ENCODE measurements around the gene PTPRC. TPM values are rescaled to one million over a fixed set of nuclear protein-coding genes. Genes with fewer than 3 reads are reported as not detected.

The PTPRC gene
- polyA plus RNA-seq, 4 donors: 1.6 to 17.4 (median 5.3) TPM

DNA sequence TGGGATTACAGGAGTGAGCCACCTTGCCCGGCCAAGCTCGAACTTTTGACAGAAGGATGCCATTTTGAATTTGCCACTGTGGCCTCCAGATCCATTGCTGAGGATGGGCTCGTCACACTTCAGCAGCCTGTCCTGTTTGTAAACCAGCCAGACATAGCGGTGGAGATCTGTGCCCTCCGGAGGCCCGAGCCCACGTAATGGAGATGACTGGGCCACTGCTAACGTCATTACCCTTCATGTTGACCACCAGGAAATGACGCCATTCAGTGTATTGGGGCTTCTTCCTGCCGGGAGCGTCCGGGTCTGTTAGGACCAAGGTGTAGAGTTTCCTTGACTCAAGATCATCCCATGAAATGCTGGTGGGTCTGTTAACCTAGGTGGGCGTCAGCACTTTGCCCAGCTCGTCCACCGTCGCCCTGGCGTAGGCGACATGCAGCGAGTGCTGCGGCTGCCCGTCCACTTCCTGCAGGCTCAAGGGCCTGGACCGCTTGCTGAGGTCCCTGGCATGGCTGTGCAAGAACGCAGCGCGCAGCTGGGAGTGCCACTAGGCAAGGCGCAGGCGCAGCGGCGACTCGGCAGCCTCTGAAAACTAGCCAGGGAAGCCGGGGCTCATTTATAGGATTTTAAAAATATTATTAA is 40.8 kb downstream of the PTPRC start:
- no peaks in the 10 kb centered on the region for H3K27me3 ChIP-seq (ENCODE audit: control insufficient read depth in 3 of 3, insufficient read depth in 3 of 3, low read length in 3 of 3)
- H3K36me3 ChIP-seq (ENCODE audit: control insufficient read depth in 3 of 3, insufficient read depth in 2 of 3, low read depth in 1 of 3, low read length in 3 of 3): no peaks in the 10 kb centered on the region
- H3K4me3 ChIP-seq (ENCODE audit: low read depth in 1 of 3, low read length in 3 of 3): peak overlapping the region in 1 of 3 donors; percentile 29
- H3K9me3 ChIP-seq (ENCODE audit: control insufficient read depth in 2 of 2, insufficient read depth in 1 of 2, low read depth in 1 of 2, low read length in 1 of 2): no peaks in the 10 kb centered on the region
- no peaks in the 10 kb centered on the region for H3K4me1 ChIP-seq (ENCODE audit: control insufficient read depth in 3 of 3, insufficient read depth in 2 of 3, low read depth in 1 of 3, low read length in 2 of 3)
- 79 to 87% (median 86%) methylated on average over 31 of the region's 31 CpGs for WGBS, 3 donors
- peak overlapping the region in 2 of 3 donors; percentile 69 for H3K27ac ChIP-seq (ENCODE audit: low read depth in 1 of 3, low read length in 2 of 3)
- DNase-seq (peak in 1 of 2 donors; percentile 35), FAIRE-seq (no peak)

DNA sequence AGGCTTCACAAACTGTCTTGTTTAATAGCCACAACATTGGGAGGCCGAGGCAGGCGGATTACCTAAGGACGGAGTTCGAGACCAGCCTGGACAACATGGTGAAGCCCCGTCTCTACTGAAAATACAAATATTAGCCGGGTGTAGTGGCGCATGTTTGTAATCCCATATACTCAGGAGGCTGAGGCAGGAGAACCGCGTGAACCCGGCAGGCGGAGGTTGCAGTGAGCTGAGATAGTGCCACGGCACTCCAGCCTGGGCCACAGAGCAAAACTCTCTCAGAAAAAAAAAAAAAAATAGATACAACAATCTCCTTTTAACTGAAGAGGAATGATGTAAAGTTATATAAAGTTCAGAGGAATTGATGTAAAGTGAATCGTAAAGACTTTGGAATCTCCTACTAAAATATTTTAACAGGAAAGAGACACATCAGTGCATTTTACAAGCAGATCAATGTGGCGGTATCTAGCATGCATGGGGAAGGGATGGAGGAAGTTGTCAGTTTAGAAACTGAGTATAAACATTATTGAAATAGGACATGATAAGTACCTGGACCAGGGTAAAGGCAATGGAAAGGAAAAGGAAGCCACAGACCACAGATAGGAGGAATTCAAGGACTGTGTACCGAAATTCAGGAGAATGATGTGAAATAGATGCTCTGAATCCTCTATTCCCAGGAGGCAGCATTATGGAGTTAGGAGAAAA is 41.5 kb downstream of the PTPRC start:
- WGBS, 3 donors: 71 to 89% (median 85%) methylated on average over 15 of the region's 15 CpGs
- Histone ChIP-seq H3K36me3 (ENCODE audit: control insufficient read depth in 3 of 3, insufficient read depth in 2 of 3, low read depth in 1 of 3, low read length in 3 of 3) (no peaks in the 10 kb centered on the region), H3K4me1 (ENCODE audit: control insufficient read depth in 3 of 3, insufficient read depth in 2 of 3, low read depth in 1 of 3, low read length in 2 of 3) (no peaks in the 10 kb centered on the region), H3K9me3 (ENCODE audit: control insufficient read depth in 2 of 2, insufficient read depth in 1 of 2, low read depth in 1 of 2, low read length in 1 of 2) (no peaks in the 10 kb centered on the region), H3K27me3 (ENCODE audit: control insufficient read depth in 3 of 3, insufficient read depth in 3 of 3, low read length in 3 of 3) (no peaks in the 10 kb centered on the region), H3K4me3 (ENCODE audit: low read depth in 1 of 3, low read length in 3 of 3) (peak overlapping the region in 1 of 3 donors; percentile 29), H3K27ac (ENCODE audit: low read depth in 1 of 3, low read length in 2 of 3) (peak overlapping the region in 2 of 3 donors; percentile 69 to 85)
- DNase-seq (no peak), FAIRE-seq (no peak)

DNA sequence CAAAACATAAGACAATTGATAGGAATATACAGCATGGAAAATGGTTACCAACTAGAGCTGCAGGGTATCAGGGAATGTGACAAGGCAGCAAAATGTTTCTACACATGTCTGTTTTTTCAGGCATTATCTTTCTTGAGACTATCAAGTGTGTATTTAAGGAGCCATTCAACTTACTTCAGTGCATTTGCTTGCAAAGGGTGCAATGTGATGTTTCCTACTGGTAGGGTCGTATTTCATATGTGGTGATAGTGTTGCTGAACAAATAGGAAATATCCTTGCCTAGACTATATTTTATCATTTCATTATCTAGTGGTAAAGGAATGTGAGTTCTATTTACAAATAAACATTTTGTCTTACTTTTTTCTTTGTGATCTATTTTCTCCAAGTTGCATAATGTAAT is 42.4 kb downstream of the PTPRC start:
- FAIRE-seq (no peak), DNase-seq (no peak)
- WGBS, 3 donors: 16 to 23% (median 18%) methylated on average over 1 of the region's 1 CpG
- Histone ChIP-seq H3K36me3 (ENCODE audit: control insufficient read depth in 3 of 3, insufficient read depth in 2 of 3, low read depth in 1 of 3, low read length in 3 of 3) (no peaks in the 10 kb centered on the region), H3K27ac (ENCODE audit: low read depth in 1 of 3, low read length in 2 of 3) (peak overlapping the region in 1 of 3 donors; percentile 72), H3K9me3 (ENCODE audit: control insufficient read depth in 2 of 2, insufficient read depth in 1 of 2, low read depth in 1 of 2, low read length in 1 of 2) (no peaks in the 10 kb centered on the region), H3K4me1 (ENCODE audit: control insufficient read depth in 3 of 3, insufficient read depth in 2 of 3, low read depth in 1 of 3, low read length in 2 of 3) (no peaks in the 10 kb centered on the region), H3K27me3 (ENCODE audit: control insufficient read depth in 3 of 3, insufficient read depth in 3 of 3, low read length in 3 of 3) (no peaks in the 10 kb centered on the region), H3K4me3 (ENCODE audit: low read depth in 1 of 3, low read length in 3 of 3) (no peak overlapping the region)

DNA sequence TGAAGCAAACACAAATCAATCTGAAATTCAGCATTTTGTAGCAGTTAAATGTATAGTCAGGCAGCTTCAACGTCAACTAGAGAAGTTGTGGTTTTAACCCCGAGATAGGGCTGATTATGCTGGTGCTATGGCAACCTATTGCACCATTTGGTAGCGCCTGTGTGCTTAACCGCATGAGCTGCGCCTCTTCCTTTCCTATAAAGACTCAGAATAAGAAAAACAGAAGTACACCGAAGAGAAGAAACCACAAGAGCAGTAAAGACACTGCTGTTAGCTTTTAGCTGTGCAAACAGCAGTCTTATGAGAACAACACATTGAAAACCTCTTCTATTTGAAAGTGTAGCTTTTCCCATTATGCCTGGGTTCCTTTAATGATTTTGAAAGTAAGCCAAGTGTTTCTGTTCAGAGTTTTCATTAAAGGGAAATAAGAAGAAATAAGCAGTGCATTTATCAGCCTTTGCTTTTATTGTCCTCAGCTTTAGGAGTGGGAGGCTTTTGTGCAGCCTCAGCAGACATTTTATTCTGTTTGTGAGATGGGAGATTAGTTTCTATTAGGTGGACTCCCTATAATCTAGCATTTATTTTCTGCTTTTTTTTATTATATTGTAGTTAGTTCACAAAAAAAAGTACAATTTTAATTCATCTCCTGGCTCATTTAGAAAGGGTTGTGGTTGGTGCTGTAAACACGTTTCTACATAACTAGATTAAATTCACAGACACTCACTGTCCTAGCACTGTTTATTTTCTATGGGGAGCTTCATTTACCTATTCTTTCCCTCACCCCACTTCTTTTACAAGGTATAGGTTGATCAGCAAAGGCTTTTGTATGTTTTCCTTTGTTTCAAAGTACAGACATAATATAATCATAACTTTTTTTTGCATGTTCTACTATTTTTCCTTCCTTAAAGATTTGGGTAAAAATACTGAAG is 43.3 kb downstream of the PTPRC start:
- H3K9me3 ChIP-seq (ENCODE audit: control insufficient read depth in 2 of 2, insufficient read depth in 1 of 2, low read depth in 1 of 2, low read length in 1 of 2): no peaks in the 10 kb centered on the region
- no peak overlapping the region for H3K4me3 ChIP-seq (ENCODE audit: low read depth in 1 of 3, low read length in 3 of 3)
- FAIRE-seq: no peak
- H3K27me3 ChIP-seq (ENCODE audit: control insufficient read depth in 3 of 3, insufficient read depth in 3 of 3, low read length in 3 of 3): no peaks in the 10 kb centered on the region
- H3K36me3 ChIP-seq (ENCODE audit: control insufficient read depth in 3 of 3, insufficient read depth in 2 of 3, low read depth in 1 of 3, low read length in 3 of 3): no peaks in the 10 kb centered on the region
- H3K27ac ChIP-seq (ENCODE audit: low read depth in 1 of 3, low read length in 2 of 3): peak overlapping the region in 2 of 3 donors; percentile 41 to 75
- WGBS, 3 donors: 10 to 14% (median 14%) methylated on average over 7 of the region's 7 CpGs
- peak; percentile 39 to 76 for DNase-seq
- H3K4me1 ChIP-seq (ENCODE audit: control insufficient read depth in 3 of 3, insufficient read depth in 2 of 3, low read depth in 1 of 3, low read length in 2 of 3): no peaks in the 10 kb centered on the region

DNA sequence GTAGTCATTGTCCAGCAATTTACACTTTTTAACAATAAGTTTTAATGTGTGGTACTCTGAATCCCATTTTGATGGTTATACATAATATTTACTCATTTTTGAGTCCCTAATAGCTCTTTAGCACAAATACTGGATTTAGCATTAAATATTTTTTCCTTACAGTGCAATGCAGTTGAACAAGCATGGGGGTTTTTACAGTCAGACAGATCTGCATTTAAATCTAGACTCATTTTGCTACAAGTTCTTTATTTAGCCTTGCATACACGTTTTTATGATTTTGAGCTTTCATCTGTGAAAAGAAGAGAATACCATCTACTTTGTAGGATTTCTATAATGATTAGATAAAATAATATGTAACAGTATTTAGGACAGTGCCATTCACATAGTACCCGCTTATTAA is 44.0 kb downstream of the PTPRC start:
- Histone ChIP-seq H3K27ac (ENCODE audit: low read depth in 1 of 3, low read length in 2 of 3) (no peak overlapping the region), H3K9me3 (ENCODE audit: control insufficient read depth in 2 of 2, insufficient read depth in 1 of 2, low read depth in 1 of 2, low read length in 1 of 2) (no peaks in the 10 kb centered on the region), H3K36me3 (ENCODE audit: control insufficient read depth in 3 of 3, insufficient read depth in 2 of 3, low read depth in 1 of 3, low read length in 3 of 3) (no peaks in the 10 kb centered on the region), H3K27me3 (ENCODE audit: control insufficient read depth in 3 of 3, insufficient read depth in 3 of 3, low read length in 3 of 3) (no peaks in the 10 kb centered on the region), H3K4me1 (ENCODE audit: control insufficient read depth in 3 of 3, insufficient read depth in 2 of 3, low read depth in 1 of 3, low read length in 2 of 3) (no peaks in the 10 kb centered on the region), H3K4me3 (ENCODE audit: low read depth in 1 of 3, low read length in 3 of 3) (no peak overlapping the region)
- no peak for DNase-seq
- 52 to 66% (median 57%) methylated on average over 2 of the region's 2 CpGs for WGBS, 3 donors
- FAIRE-seq: no peak

DNA sequence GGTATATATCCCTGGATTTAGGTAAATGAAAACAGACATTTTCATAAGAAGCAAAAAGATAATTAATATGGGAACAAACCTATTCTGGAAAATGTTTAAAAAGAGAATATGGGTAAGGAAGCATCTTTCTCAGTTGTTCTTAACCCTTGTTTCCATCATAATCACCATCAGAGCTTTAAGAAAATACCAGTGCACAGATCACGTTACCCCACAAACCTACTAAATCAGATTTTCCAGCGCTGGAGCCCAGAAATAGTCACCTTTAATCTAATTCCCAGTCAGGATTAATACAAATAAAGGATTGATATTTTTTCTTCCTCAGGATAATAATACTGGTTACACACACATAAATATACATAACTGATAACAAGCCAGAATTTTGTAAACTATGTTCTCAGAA is 44.6 kb downstream of the PTPRC start:
- no peak overlapping the region for H3K27ac ChIP-seq (ENCODE audit: low read depth in 1 of 3, low read length in 2 of 3)
- whole genome bisulfite sequencing, 3 donors: 70 to 82% (median 72%) methylated on average over 2 of the region's 2 CpGs
- H3K27me3 ChIP-seq (ENCODE audit: control insufficient read depth in 3 of 3, insufficient read depth in 3 of 3, low read length in 3 of 3): no peaks in the 10 kb centered on the region
- H3K4me3 ChIP-seq (ENCODE audit: low read depth in 1 of 3, low read length in 3 of 3): no peak overlapping the region
- H3K4me1 ChIP-seq (ENCODE audit: control insufficient read depth in 3 of 3, insufficient read depth in 2 of 3, low read depth in 1 of 3, low read length in 2 of 3): no peaks in the 10 kb centered on the region
- DNase-seq (no peak), FAIRE-seq (no peak)
- H3K9me3 ChIP-seq (ENCODE audit: control insufficient read depth in 2 of 2, insufficient read depth in 1 of 2, low read depth in 1 of 2, low read length in 1 of 2): no peaks in the 10 kb centered on the region
- no peaks in the 10 kb centered on the region for H3K36me3 ChIP-seq (ENCODE audit: control insufficient read depth in 3 of 3, insufficient read depth in 2 of 3, low read depth in 1 of 3, low read length in 3 of 3)

DNA sequence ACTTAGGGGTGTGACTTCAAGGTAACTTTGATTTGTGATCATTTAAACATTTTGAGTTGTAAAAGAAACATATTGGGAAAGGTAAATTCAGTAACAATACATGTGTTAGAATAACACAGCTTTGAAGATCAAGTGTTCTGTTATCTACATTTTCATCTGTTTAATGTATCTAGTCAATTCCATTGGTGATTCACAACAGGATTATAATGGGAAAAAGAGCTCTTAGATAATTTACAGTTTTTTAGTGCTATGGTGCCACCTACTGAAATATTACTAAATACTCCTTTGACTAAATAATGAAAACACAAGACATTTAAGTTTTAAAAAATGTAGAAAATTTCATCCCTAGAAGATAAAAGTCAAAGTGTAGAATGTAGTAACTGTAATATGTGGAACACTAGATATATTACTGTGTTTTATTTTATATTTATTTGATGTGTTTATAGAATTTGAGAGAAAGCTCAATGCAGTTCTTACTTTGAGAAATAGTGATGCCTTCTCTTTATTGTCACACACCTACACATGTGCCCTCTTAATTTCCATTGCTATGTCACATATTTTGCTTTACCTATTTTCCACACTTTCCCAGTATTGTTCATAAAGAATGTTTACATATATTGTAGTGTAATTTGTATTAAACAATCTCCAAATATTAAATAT is 47.4 kb downstream of the PTPRC start:
- FAIRE-seq (no peak), DNase-seq (no peak)
- H3K4me3 ChIP-seq (ENCODE audit: low read depth in 1 of 3, low read length in 3 of 3): no peak overlapping the region
- no peaks in the 10 kb centered on the region for H3K4me1 ChIP-seq (ENCODE audit: control insufficient read depth in 3 of 3, insufficient read depth in 2 of 3, low read depth in 1 of 3, low read length in 2 of 3)
- H3K36me3 ChIP-seq (ENCODE audit: control insufficient read depth in 3 of 3, insufficient read depth in 2 of 3, low read depth in 1 of 3, low read length in 3 of 3): no peaks in the 10 kb centered on the region
- H3K9me3 ChIP-seq (ENCODE audit: control insufficient read depth in 2 of 2, insufficient read depth in 1 of 2, low read depth in 1 of 2, low read length in 1 of 2): no peaks in the 10 kb centered on the region
- no peak overlapping the region for H3K27ac ChIP-seq (ENCODE audit: low read depth in 1 of 3, low read length in 2 of 3)
- no peaks in the 10 kb centered on the region for H3K27me3 ChIP-seq (ENCODE audit: control insufficient read depth in 3 of 3, insufficient read depth in 3 of 3, low read length in 3 of 3)

DNA sequence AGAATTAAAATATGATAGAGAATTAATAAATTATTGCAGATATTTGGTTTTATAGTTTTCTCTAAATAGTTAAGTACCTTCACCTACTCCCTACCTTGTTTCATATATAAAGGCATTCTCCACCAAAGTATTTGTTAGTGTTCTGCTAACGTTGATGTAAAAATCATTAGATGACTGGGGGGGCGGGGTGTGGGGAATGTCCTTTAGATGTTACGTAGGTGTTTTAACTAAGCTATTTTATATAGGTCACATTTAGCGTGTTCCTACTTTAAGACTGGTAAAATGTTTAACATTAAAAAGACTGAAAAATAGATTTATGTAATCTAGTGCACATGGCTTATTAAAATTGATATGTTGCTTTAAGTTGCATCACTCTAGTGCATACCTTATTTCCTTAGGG is 48.6 kb downstream of the PTPRC start:
- Histone ChIP-seq H3K4me3 (ENCODE audit: low read depth in 1 of 3, low read length in 3 of 3) (no peak overlapping the region), H3K4me1 (ENCODE audit: control insufficient read depth in 3 of 3, insufficient read depth in 2 of 3, low read depth in 1 of 3, low read length in 2 of 3) (no peaks in the 10 kb centered on the region), H3K27me3 (ENCODE audit: control insufficient read depth in 3 of 3, insufficient read depth in 3 of 3, low read length in 3 of 3) (no peaks in the 10 kb centered on the region), H3K36me3 (ENCODE audit: control insufficient read depth in 3 of 3, insufficient read depth in 2 of 3, low read depth in 1 of 3, low read length in 3 of 3) (no peaks in the 10 kb centered on the region), H3K9me3 (ENCODE audit: control insufficient read depth in 2 of 2, insufficient read depth in 1 of 2, low read depth in 1 of 2, low read length in 1 of 2) (no peaks in the 10 kb centered on the region), H3K27ac (ENCODE audit: low read depth in 1 of 3, low read length in 2 of 3) (no peak overlapping the region)
- FAIRE-seq: no peak
- DNase-seq: no peak
- WGBS, 3 donors: 75 to 83% (median 76%) methylated on average over 4 of the region's 4 CpGs

Data from small intestine (tissue), 7 donors.